Stimulated activated naive CD8-positive, alpha-beta T cell treated with anti-CD3 and anti-CD28 coated beads, Interleukin-15, Interleukin-2, amounts not matched to agents 100 ng/mL and 50 ng/mL, for 24 hours (primary cell): Measurements from ENCODE around the gene ZNF709.
"Not testable (repeated sequence)": the region's sequence is repeated elsewhere in the genome, so short reads cannot be mapped to it uniquely, and the experiment has no call there.

Experiments
- H3K27ac Mint-ChIP-seq: one replicate; pipeline ENCODE4 v1.8.0; 2021; ENCODE audit warnings: mild to moderate bottlenecking, mixed read lengths
- H3K27me3 Mint-ChIP-seq: one replicate; pipeline ENCODE4 v1.8.0; 2021; ENCODE audit warnings: mixed read lengths
- H3K36me3 Mint-ChIP-seq: one replicate; pipeline ENCODE4 v1.8.0; 2021; ENCODE audit warnings: low read depth, mixed read lengths
- H3K4me1 Mint-ChIP-seq: one replicate; pipeline ENCODE4 v1.8.0; 2021; ENCODE audit warnings: low read depth, mixed read lengths
- H3K4me3 Mint-ChIP-seq: one replicate; pipeline ENCODE4 v1.8.0; 2021; ENCODE audit warnings: mild to moderate bottlenecking, mixed read lengths
- H3K9me3 Mint-ChIP-seq: one replicate; pipeline ENCODE4 v1.8.0; 2021; ENCODE audit warnings: mixed read lengths

The ZNF709 gene

DNA sequence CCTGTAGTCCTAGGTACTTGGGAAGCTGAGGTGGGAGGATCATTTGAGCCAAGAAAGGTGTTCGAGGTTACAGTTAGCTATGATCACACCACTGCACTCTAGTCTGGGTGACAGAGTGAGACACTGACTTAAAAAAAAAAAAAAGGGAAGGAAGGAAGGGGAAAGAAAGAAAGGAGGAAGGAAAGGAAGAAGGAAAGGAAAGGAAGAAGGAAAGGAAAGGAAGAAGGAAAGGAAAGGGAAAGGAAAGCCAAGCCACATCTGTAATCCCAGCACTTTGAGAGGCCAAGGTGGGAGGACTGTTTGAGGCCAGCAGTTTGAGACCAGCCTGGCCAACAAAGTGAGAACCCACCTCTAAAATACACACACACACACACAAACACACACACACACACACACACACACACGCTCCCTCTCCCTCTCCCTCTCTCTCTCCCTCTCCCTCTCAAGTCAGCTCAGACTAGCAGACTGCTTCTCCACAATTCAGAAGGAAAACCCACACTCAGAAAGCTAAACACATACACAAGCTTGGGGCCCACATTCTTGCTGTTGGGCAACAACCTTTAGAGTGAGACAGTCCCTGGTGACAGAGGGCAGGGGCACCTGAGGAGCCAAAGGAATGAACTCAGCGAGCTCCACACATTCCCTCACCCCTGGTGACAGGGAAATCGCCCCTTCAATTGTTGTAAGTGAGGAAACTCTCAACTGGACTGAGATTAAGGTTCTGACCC, 2.7 kb downstream of the ZNF709 start:
- H3K4me1 Mint-ChIP-seq: peaks cover 44% of the 10 kb centered on the region
- no peaks in the 10 kb centered on the region for H3K9me3 Mint-ChIP-seq
- H3K27ac Mint-ChIP-seq: no peak overlapping the region
- peak overlapping the region; percentile 28 for H3K4me3 Mint-ChIP-seq
- no peaks in the 10 kb centered on the region for H3K36me3 Mint-ChIP-seq
- no peaks in the 10 kb centered on the region for H3K27me3 Mint-ChIP-seq

DNA sequence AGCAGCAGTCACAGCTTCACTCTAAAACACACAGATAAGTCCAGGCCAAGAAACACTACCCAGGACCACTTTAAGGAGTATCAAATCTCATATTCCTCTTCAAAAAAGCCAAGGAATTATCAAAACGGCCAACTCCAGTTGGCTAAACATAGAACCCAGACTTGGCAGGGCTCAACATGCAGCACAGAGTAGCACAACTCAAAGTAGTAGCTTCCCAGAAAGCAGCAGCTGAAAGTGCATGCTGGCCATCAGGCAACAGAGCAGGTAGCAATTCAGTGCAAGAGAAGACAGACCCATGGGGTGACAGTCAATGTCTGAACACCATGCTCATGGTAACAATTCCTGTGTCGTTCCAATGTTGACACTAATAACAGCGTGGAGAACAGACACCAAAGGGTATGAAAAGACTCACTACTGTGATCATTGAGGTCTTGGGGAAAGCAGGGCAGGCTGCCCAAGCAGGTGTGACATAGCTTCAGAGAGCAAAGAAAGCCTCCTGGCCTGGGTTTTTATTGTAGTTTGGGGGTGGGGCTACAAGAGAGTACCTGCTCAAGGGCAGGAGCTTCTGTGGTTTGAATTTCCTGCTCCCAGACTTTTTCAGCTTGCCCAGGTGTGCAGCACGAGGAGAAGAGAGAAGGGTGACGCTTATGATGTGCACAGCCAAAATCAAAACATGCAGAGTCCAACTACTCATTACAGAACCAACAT, 6.2 kb downstream of the ZNF709 start:
- no peak overlapping the region for H3K27ac Mint-ChIP-seq
- no peak overlapping the region for H3K4me3 Mint-ChIP-seq
- H3K27me3 Mint-ChIP-seq: no peaks in the 10 kb centered on the region
- peaks cover 28% of the 10 kb centered on the region for H3K4me1 Mint-ChIP-seq
- H3K9me3 Mint-ChIP-seq: peaks cover 4% of the 10 kb centered on the region
- H3K36me3 Mint-ChIP-seq: no peaks in the 10 kb centered on the region

DNA sequence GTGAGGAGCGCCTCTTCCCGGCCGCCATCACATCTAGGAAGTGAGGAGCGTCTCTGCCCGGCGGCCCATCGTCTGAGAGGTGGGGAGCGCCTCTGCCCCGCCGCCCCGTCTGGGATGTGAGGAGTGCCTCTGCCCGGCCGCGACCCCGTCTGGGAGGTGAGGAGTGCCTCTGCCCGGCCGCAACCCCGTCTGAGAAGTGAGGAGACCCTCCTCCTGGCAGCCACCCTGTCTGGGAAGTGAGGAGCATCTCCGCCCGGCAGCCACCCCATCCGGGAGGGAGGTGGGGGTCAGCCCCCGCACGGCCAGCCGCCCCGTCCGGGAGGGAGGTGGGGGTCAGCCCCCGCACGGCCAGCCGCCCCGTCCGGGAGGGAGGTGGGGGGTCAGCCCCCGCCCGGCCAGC, 17.0 kb downstream of the ZNF709 start:
- Mint-ChIP-seq H3K36me3 (peaks cover 59% of the 10 kb centered on the region), H3K9me3 (peaks cover 39% of the 10 kb centered on the region)
- H3K27ac Mint-ChIP-seq, H3K27me3 Mint-ChIP-seq, H3K4me3 Mint-ChIP-seq, H3K4me1 Mint-ChIP-seq: not testable (repeated sequence)

DNA sequence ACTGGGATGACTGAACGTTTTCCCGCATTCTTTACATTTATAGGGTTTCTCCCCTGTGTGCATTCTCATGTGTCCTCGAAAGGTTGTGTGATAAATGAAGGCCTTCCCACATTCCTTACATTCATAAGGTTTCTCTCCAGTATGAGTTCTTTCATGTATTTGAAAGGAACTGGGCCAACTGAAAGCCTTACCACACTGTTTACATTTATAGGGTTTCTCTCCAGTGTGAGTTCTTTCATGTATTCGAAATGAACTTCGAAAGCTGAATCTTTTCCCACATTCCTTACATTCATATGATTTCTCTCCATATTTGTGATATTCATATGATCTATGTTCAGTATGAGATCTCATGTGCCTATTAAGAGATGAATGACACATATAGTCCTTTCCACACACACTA, 19.4 kb downstream of the ZNF709 start:
- Mint-ChIP-seq H3K4me3 (no peak overlapping the region), H3K4me1 (no peaks in the 10 kb centered on the region), H3K36me3 (peaks cover 65% of the 10 kb centered on the region), H3K27ac (no peak overlapping the region), H3K27me3 (no peaks in the 10 kb centered on the region), H3K9me3 (peaks cover 41% of the 10 kb centered on the region)

DNA sequence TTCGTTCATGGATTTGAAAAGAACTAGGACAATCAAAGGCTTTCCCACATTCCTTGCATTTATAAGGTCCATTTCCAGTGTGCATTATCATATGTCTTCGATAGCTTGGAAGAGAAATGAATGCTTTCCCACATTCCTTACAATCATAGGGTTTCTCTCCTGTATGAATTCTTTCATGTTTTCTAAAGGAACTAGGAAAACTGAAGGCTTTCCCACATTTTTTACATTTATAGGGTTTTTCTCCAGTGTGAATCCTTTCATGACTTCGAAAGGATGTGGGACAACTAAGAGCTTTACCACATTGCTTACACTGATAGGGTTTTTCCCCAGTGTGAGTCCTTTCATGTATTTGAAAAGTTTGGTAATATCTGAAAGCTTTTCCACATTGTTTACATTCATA, 19.8 kb downstream of the ZNF709 start:
- Mint-ChIP-seq H3K4me1 (no peaks in the 10 kb centered on the region), H3K27me3 (no peaks in the 10 kb centered on the region), H3K36me3 (peaks cover 63% of the 10 kb centered on the region), H3K9me3 (peaks cover 40% of the 10 kb centered on the region), H3K4me3 (no peak overlapping the region), H3K27ac (no peak overlapping the region)

DNA sequence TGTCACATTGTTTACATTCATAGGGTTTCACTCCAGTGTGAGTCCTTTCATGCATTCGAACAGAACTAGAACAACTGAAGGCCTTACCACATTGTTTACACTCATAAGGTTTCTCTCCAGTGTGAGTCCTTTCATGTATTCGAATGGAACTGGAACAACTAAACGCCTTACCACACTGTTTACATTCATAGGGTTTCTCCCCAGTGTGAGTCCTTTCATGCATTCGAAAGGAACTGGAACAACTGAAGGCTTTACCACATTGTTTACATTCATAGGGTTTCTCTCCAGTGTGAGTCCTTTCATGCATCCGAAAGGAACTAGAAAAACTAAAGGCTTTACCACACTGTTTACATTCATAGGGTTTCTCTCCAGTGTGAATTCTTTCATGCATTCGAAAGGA, 20.5 kb downstream of the ZNF709 start:
- H3K27me3 Mint-ChIP-seq, H3K4me1 Mint-ChIP-seq, H3K27ac Mint-ChIP-seq, H3K4me3 Mint-ChIP-seq: not testable (repeated sequence)
- Mint-ChIP-seq H3K36me3 (peaks cover 67% of the 10 kb centered on the region), H3K9me3 (peaks cover 45% of the 10 kb centered on the region)

DNA sequence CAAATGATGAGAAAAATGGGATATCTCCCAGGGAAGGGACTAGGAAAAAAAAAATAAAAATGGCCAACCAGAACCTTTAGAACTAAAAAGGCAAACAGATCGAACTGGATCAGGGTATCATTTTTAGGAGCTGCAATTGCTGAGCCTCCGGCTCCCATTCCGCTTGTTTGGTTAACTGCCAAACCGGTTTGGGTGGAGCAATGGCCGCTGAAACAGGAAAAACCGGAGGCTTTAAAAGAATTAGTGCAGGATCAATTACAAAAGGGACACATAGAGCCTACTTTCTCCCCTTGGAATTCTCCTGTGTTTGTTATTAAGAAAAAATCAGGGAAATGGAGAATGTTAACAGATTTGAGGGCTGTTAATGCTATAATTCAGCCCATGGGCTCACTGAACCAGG, 31.1 kb downstream of the ZNF709 start:
- Mint-ChIP-seq H3K27ac (no peak overlapping the region), H3K9me3 (peaks cover 33% of the 10 kb centered on the region), H3K4me1 (no peaks in the 10 kb centered on the region), H3K4me3 (no peak overlapping the region), H3K36me3 (peaks cover 29% of the 10 kb centered on the region), H3K27me3 (no peaks in the 10 kb centered on the region)

DNA sequence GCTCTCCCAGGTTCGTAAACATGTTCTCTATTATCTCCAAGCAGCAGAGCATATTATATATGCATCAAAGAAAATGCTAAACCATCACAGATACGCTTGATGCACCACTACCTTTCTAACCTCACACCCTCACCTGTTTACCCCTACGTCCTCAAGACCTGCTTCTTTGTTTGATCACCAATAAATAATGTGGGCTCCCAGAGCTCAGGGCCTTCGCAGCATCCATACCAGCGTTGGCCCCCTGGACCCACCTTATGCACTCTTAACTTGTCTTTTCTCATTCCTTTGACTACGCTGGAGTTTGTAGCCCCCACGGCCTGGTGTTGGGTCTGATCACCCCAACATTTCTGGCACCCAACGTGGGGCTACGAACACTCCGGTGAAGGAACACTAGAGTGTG, 33.8 kb downstream of the ZNF709 start:
- Mint-ChIP-seq H3K9me3 (peaks cover 35% of the 10 kb centered on the region), H3K4me3 (no peak overlapping the region), H3K4me1 (no peaks in the 10 kb centered on the region), H3K27me3 (no peaks in the 10 kb centered on the region), H3K36me3 (peaks cover 16% of the 10 kb centered on the region), H3K27ac (no peak overlapping the region)

DNA sequence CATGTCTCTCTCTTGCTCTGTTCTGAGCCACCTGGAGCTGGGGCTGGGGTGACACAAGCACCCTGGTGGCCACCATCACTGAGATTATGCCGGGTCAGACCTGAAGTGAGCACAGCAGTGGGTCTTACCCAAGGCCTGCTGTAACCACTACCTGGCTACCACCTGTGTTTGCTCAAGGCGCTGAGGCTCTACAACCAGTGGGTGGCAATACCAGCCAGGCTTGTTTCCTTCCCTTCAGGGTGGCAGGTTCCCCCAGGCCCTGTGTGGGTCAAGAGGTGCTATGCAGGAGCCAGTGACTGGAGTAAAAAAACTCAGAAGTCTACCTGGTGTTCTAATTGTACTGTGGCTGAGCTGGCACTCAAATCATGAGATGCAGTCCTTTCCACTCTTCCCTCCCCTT, 35.8 kb downstream of the ZNF709 start:
- H3K4me1 Mint-ChIP-seq: no peaks in the 10 kb centered on the region
- H3K27me3 Mint-ChIP-seq: no peaks in the 10 kb centered on the region
- no peak overlapping the region for H3K4me3 Mint-ChIP-seq
- H3K36me3 Mint-ChIP-seq: peaks cover 16% of the 10 kb centered on the region
- H3K9me3 Mint-ChIP-seq: peaks cover 38% of the 10 kb centered on the region
- H3K27ac Mint-ChIP-seq: no peak overlapping the region

DNA sequence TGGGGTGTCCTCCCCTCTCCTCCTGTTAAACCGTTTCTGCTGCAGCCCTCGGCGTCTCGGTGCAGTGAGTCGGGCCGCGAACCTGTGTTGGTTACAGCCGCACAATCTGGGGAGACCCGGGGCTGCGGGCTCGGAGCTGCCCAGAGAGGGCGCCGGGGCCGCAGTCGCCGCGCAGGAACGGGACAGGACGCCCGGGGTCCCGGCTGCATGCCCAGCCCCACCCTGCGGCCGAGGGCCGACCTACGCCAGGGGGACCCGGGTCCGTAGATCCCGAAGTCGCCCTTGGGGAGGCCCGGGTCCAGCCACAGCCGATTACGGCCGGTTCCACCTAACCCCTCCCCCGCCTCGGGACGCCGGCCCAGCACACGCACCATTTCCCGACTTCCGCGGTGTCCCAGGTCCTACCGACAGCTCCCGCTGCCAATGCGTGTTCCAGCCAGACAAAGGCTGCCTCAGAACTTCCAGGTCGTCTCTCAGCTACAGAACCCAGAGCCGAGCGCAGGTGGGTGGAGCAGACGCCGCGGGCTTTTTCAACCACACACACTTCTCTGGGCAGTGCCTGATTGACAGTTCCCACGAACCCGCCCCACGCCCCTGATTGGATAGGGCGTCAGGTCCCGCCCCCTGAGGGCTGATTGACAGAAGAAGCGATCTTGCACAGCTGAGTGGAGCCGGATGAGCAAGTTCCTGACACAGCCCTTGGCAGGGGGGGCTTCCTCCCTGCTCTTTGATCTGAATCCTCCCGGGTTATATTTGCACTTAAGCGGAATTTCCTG, 43.9 kb downstream of the ZNF709 start, which contains the start of gene ZNF443:
Gene ZNF443, minus strand, starts transcription at position 481 of the 776 bp plus-strand sequence. Its CDS starts 107 bp downstream, at position 374.
- Mint-ChIP-seq H3K27me3 (no peaks in the 10 kb centered on the region), H3K4me3 (peak within 1 kb of the TSS; percentile 99), H3K27ac (peak within 1 kb of the TSS; percentile 97)

DNA sequence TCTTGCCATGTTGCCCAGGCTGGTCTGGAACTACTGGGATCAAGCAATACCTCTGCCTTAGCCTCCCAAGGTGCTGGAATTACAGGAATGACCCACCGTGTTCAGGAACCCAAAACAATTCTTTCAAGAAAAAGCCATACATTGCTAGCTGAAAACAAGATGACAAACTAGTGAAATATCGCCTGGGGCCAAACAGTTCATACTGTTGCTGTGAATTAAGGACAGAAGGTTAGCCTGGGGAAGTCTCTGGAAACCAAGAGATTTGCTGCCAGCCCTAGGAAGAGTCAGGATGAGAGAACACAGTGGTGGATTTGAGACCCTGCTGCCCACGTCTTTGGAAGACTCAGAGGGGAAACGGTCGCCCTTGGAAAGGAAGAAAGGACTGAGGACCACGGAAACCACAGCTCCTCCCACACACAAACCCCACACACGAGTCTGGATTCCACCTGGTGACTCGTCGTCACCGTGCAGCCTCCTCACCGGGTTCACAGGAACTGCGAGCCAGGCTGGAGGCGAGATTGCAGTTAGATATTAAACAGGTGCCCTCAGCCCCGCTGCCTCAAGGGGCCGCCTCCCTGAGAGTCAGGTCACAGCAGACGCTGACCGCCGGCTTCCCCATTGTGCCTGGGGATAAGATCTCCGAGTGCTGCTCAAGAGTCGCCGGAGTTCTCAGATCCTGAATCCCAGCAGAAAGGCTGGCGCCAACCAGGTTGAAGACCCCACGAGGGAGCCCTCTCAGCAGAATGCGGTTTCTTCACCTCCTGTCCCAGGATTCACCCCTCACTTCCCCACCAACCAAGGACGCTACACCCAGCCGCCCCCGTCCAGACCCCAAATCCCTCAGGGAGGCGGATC, 44.7 kb downstream of the ZNF709 start:
- not testable (repeated sequence) for H3K27me3 Mint-ChIP-seq
- Mint-ChIP-seq H3K27ac (peak overlapping the region; percentile 82), H3K9me3 (peaks cover 23% of the 10 kb centered on the region), H3K36me3 (peaks cover 28% of the 10 kb centered on the region), H3K4me3 (peak overlapping the region; percentile 99), H3K4me1 (peaks cover 13% of the 10 kb centered on the region)

More for the DNA sequence above, 43.9 kb downstream of the ZNF709 start, which contains the start of gene ZNF443:
- Mint-ChIP-seq H3K4me1 (peaks cover 13% of the 10 kb centered on the region), H3K36me3 (peaks cover 20% of the 10 kb centered on the region), H3K9me3 (peaks cover 19% of the 10 kb centered on the region)

DNA sequence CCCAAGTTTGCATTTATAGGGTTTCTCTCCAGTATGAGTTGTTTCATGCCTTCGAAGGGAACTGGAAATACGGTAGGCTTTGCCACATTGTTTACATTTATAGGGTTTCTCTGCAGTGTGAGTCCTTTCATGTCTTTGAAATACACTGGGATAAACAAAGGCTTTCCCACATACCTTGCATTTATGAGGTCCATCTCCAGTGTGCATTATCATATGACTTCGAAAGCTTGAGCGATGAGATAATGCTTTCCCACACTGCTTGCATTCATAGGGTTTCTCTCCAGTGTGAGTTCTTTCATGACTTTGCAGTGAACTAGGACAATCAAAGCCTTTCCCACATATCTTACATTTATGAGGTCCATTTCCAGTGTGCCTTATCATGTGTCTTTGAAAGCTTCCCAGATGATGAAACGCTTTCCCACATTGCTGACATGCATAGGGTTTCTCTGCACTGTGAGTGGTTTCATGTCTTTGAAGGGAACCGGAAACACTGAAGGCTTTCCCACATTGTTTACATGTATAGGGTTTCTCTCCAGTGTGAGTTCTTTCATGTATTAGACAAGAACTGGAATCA, 53.8 kb downstream of the ZNF709 start:
- not testable (repeated sequence) for H3K4me3 Mint-ChIP-seq, H3K27ac Mint-ChIP-seq, H3K4me1 Mint-ChIP-seq, H3K27me3 Mint-ChIP-seq
- Mint-ChIP-seq H3K36me3 (peaks cover 78% of the 10 kb centered on the region), H3K9me3 (peaks cover 47% of the 10 kb centered on the region)

DNA sequence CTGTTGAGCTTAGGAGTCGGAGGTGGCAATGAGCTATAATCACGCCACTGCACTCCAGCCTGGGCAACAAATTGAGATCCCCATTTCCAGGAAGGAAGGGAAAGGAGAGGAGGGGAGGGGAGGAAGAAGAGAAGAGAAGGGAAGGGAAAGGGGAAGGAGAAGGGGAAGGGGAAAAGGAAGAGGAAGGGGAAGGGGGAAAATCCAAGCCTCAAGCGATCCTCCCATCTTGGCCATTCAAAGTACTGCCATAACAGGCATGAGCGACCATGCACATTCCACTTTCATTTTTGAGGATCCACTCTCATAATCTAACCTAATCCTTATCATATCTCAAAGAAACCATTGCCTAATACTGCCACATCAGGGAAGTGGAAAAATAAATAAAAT, 58.7 kb downstream of the ZNF709 start:
- Mint-ChIP-seq H3K4me1 (no peaks in the 10 kb centered on the region), H3K9me3 (peaks cover 32% of the 10 kb centered on the region), H3K27ac (no peak overlapping the region), H3K36me3 (peaks cover 63% of the 10 kb centered on the region), H3K4me3 (no peak overlapping the region), H3K27me3 (no peaks in the 10 kb centered on the region)

DNA sequence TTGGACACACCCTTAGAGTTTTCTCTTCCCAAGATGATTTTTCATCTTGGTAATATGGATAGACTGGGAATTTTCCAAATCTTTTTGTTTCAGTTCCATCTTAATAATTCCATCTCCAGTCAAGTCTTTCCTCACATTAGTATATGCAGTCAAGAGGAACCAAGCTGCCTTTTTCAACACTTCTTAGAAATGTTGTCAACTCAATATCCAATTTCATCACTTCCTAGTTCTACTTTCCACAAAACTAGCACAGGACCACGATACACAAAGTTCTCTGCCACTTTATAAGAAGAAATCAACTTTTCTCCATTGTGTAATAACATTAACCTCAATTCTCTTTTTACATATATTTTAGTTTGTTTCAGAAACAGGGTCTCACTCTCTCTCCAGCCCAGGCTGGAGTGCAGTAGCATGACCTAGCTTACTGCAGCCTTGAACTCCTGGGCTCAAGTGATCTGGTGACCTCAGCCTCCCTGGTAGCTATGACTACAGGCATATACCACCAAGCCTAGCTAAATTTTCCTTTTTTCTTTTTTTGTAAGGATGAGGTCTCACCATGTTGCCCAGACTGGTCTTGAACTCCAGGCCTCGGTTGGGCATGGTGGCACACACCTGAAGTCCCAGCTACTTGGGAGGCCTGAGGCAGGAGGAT, 59.3 kb downstream of the ZNF709 start:
- peaks cover 27% of the 10 kb centered on the region for H3K9me3 Mint-ChIP-seq
- no peaks in the 10 kb centered on the region for H3K27me3 Mint-ChIP-seq
- H3K4me3 Mint-ChIP-seq: no peak overlapping the region
- H3K4me1 Mint-ChIP-seq: no peaks in the 10 kb centered on the region
- no peak overlapping the region for H3K27ac Mint-ChIP-seq
- peaks cover 62% of the 10 kb centered on the region for H3K36me3 Mint-ChIP-seq
